Right lobe of liver (tissue), 4 donors: Measurements from ENCODE around the gene BCO1.

Experiments used
- CTCF ChIP-seq, 4 donors: fragments of 200-600 bp in 3 of 4; fragments of 450-650 bp in 1 of 4; IDR thresholded peaks; one replicate each; pipeline versions ENCODE4 v1.5.1 to v1.8.0; 2016 to 2022; ENCODE audit warnings: antibody characterized with exemption in 4 of 4, mild to moderate bottlenecking in 2 of 4
- POLR2A ChIP-seq: fragments of 450-650 bp; IDR thresholded peaks from one replicate; pipeline ENCODE4 v1.6.1; 2017; ENCODE audit warnings: antibody characterized with exemption, mild to moderate bottlenecking
- donor health status: DM: no; HTN: no; CAD: no.
- donor health status: DM: no; HTN: no; CAD: no.
- donor health status: DM: no; HTN: yes; CAD: no.

- TF ChIP-seq CTCF (IDR thresholded peaks at IDR 0.05) (no peak), POLR2A (no peak)
Observed at GRCh38 chr16:81310045-81310644, 71.7 kb downstream of the BCO1 start.
